Right kidney (tissue), 1 donor: ENCODE data around the gene LDLRAD2.
"Not testable (repeated sequence)": the region's sequence is repeated elsewhere in the genome, so short reads cannot be mapped to it uniquely, and the experiment has no call there.

ENCODE experiments used
- DNase-seq: peaks from one replicate; pipeline ENCODE4 v3.0.0-alpha.2; 2016

The LDLRAD2 gene

DNA sequence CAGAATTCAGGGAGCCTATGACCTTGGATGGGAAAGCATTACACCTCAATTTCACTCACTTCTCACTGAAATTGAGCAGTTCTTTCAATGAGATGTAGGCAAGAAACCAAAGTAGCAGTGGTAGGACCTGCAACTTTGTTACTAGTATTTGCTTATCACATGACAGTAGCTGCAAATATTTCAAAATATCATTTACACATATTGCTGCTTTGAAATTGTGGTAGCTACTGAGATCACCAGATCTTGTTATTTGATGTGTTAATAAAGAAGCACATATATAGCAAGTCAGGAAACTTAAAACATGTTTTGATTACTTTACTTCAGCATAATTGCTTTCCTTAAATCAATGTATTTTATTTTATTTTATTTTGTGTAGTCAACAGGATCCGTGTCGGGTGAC lies 12.9 kb downstream of the LDLRAD2 start:
- no peak for DNase-seq

DNA sequence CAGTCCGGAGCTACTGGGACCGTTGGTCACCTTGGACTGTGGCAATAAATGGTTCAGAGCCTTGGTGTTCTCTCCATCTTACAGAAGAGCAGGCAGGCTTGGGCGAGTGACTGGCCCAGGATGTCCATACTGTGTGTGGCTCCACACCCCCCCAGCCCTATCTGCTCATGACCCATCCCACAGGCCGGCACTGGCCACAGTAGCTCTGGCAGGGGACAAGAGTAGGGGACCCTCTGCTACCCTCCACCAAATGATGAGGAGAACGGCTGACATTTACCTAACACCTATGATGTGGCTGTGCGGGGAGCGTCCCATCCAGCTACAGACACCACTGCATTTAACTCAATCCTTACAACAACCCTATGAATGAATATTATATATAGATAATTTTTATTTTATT lies 13.3 kb downstream of the LDLRAD2 start:
- no peak for DNase-seq

DNA sequence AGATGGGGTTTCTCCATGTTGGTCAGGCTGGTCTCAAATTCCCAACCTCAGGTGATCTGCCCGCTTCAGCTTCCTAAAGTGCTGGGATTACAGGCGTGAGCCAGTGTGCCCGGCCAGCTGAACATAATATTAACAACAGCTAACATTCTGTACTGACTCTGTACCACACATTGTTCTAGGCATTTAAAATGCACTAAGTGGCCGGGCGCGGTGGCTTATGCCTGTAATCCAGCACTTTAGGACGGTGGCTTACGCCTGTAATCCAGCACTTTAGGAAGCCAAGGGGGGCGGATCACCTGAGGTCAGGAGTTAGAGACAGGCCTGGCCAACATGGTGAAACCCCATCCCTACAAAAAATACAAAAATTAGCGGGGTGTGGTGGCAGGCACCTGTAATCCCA lies 14.6 kb downstream of the LDLRAD2 start:
- not testable (repeated sequence) for DNase-seq

DNA sequence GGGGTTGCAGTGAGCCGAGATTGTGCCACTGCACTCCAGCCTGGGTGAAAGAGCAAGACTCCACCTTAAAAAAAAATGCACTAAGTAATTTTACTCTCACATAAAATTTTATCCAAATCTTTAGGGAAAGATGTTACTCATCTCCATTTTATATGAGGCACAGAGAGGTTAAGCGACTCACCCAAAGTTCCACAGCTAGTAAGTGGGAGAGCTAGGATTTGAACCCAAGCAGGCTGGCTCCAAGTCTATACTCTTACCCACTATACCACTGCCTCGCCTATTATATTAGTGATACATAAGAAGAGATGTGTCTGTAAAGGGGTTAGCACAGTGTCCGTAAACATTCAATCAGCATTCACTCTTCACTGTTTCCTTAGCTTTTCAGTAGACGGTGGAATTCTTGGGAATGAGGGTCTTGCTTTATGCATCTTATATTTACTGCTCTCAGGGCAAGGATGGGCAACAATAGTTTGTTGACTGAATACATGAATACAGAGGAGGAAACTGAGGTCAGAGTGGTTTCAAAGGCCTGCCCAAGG lies 15.1 kb downstream of the LDLRAD2 start:
- no peak for DNase-seq

DNA sequence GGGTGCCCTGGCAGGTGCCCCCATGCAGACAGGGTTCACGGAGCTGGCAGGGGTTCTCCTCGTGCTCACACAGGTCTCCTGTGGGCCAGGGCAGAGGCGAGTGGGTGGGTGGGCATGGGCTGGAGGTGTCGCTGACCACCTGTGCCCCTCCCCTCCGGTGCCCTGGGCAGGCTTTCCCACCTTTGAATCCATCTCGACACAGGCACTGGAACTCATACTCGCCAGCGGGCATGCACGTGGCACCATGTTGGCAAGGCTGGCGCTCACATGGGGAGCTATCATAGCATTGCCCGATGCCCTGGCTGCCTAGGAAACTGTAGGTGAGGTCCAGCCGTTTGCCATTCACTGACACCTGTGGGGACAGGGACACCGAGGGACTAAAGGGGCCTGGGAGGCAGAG lies 16.0 kb downstream of the LDLRAD2 start:
- no peak for DNase-seq

GRCh38 chr1:21828506-21829210 lies 16.6 kb downstream of the LDLRAD2 start:
- DNase-seq, result no peak

GRCh38 chr1:21829294-21829693 lies 17.2 kb downstream of the LDLRAD2 start:
- DNase-seq, result no peak

DNA sequence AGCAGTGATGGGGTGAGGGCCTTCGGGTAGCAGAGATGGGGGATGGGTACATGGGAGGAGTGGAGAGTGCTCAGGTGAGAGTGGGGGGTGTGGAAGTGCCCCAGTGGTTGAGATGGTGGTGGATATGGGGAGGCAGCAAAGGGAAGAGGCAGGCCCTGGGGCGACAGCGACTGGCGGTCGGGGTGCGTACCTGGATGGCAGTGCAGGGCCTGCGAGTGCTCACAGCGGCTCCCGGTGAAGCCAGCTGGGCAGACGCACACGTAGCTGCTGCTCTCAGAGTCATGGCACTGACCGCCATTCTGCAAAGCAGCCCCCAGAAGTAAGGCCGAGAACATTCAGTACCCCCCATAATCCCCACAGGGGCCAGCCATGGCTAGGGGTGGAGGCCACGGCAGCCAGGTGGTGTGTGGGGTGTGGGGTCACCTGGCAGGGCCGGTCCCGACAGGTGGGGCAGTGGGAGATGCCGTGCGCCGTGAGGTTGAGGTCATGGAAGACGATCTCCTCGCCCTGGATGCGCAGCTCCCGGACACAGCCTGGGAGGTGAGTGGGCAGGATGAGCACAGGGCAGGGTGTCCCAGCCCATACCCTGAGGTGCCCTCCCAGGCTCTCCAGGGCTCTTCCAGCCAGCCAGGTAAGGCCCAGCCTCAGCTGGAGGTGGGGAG lies 18.9 kb downstream of the LDLRAD2 start:
- DNase-seq, result no peak

- no peak for DNase-seq
Measured at GRCh38 chr1:21831454-21831970, 19.4 kb downstream of the LDLRAD2 start.

- DNase-seq, result no peak
Measured at GRCh38 chr1:21833392-21833976, 21.4 kb downstream of the LDLRAD2 start.

DNA sequence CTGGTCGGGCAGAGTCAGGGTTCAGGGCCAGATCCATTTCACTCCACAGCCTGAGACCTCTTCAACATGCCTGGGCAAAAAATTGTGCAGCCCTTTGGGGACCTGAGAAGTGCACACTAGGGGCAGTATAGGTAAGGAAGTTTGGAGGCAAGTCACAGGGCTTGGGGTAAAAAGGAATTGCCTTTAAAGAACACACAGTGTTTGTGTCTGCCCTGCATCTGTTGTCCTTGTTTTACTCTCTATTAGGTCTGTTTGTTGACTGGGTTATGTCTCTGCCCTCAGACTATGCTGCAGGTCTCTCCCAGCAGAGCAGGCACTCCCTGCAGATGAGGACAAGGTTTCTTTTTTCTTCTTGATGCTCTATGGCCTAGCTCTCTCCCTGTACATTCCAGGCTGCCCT lies 22.0 kb downstream of the LDLRAD2 start:
- no peak for DNase-seq

GRCh38 chr1:21834666-21835065 lies 22.6 kb downstream of the LDLRAD2 start:
- DNase-seq, result no peak

DNA sequence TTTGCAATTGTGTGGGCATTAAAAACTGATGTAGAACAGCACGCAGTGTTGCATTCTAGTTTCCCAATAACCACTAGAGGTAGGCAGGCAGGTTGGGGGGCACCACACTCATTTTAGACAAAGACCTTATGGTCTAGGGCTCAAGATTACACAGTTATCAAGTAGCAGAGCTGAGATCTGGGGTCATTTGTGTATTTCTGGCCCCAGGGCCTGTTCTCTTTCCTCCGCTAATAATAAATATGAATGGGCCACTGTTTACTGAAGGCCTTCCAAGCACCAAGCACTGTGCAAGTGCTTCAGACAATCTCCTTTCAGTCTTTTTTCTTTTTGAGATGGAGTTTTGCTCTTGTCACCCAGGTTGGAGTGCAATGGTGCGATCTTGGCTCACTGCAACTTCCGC lies 23.9 kb downstream of the LDLRAD2 start:
- DNase-seq, result no peak

- no peak for DNase-seq
Measured at GRCh38 chr1:21836729-21837128, 24.7 kb downstream of the LDLRAD2 start.

- DNase-seq, result no peak
Measured at GRCh38 chr1:21837476-21837875, 25.4 kb downstream of the LDLRAD2 start.

- no peak for DNase-seq
Measured at GRCh38 chr1:21838359-21839157, 26.5 kb downstream of the LDLRAD2 start.

DNA sequence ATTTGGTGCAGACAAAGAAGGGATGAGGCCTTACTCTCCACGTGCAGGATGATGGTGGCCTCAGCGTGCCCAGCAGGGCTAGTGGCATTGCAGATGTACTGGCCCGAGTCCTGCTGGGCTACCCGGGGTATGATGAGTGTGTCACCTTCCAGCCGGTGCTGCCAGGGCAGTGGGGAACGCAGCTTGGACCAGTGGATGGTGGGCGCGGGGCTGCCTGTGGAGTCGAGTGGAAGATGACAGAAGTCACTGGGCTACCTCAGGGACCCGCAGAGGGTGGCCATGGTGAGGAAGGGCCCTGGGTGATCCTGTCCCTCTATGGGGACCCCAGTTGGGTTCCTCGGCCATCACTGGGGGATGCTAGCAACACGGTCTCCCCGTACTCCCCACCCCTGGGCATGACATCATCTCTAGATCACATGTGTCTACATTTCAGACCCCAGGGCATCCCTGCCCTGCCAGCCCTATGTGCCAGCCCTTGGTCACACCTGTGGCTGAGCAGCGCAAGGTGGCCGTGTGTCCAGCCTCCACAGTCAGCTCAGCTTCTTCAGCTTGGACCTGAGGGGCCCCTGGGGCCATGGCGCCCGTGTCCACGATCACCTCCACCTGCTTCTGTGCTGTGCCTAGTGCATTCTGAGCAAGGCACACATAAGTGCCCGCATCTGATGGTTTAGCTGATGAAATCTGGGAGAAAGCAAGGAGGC lies 27.4 kb downstream of the LDLRAD2 start:
- no peak for DNase-seq

DNA sequence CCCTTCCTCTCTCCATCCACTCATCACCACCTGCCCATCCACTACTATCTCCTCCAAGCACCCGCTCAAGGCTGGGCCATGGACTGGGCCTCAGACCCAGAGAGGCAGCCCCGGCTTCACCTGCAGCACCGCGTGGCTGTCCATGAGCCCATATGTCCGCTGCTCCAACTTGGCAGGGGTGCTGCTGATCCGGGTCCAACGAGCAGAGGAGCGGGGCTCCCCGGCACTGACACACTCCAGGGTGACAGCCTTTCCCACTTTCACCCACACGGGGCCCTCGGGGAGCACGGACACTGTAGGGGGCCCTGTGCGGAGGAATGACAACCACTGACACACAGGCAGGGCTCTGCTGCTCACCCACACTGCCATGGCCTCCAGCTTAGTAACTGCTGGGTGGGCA lies 28.9 kb downstream of the LDLRAD2 start:
- no peak for DNase-seq

GRCh38 chr1:21841852-21842466 lies 29.9 kb downstream of the LDLRAD2 start:
- DNase-seq, result no peak

DNA sequence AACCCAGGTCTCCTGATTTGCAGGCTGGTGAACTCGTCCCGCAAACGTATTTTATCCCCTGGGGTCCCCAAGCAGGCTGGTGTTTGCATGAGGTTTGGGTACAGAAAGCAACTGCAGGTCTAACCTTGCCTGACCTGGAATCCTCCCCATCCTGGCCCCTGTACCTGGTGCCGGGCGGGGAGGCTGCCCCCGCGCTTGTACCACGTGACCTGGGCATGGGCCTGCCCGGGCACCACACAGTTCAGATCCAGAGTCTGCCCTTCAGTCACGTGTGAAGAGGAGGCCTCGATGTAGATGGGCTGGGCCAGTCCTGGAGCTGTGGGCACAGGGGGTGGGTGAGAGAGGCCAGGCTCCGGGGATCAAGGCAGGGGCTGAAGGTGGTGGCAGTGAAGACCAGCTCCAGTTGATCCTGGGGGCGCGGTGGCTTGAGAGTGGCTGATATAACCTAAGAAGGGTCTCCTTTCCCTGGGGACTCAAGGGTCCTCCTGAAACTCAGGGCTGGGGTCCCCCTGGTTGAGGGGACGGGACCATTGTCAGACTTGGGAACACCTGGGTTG lies 30.6 kb downstream of the LDLRAD2 start:
- no peak for DNase-seq

DNA sequence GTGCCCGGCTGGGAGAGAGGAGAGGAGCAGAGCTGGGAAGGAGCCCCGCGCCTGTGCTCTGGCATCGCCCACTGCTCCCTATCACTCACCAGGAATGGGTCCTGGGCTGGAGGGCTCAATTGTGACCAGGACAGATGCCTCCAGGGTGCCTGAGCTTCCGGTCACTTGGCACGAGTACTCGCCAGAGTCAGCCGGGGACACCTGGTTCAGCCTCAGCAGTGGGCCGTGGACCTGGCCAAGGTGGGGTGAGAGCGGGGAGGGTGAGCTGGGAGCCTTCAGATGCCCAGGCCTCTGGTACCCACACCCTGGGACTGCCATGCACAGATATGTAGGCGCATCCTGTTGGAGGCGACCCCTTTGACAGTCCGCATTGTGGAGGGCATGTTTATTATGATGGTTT lies 31.1 kb downstream of the LDLRAD2 start:
- no peak for DNase-seq
